ENCODE results near the gene ANO6. TPM values are rescaled to one million over a fixed set of nuclear protein-coding genes. Genes with fewer than 3 reads are reported as not detected.

ANO6 gene
- polyA plus RNA-seq, 1 donor from 2014 or later, result 9.0 TPM

DNA sequence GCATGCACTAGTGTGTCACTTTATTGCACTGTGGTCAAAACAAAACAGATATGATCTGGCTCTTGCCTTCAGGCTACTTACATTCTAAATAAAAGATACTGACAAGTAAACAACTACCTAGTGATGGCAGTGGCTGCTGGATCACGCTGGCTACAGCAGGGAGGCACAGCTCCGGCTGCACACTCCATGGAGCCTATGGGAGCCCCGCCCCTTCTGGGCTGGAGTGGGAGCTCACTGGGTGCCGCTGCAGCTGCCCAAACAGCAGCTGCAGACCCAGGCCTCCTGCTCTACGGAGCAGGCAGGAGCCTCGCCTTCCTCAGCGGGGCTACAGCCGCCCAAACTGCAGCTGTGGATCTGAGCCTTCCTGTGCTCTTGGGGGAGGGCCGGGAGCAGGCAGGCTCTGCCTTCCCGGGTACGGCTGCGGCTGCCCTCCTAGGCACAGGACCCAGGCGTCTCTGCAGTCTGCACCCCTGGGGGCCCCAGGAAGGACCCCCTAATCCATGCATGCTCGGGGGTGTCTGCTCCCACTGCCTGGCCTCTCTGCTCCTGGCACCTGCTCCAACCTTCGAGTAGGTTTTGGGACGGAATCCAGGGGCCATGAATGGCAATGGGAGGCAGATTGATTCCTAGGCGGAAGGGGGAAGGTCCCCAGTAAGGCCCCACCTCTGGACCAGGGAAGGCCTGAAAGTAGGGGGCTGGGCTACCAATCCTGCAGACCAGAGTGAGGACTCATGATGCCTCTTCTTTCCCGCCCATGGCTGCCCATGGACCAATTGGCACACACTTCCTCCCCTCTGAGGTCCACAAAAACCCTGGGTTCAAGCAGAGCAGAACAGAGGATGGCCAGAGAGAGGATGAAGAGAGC lies 253.1 kb downstream of the ANO6 start:
- Histone ChIP-seq H3K4me2 (ENCODE audit: low read length) (no peak overlapping the region), H3K9me3 (ENCODE audit: low read length) (no peaks in the 10 kb centered on the region), H3K4me3 (ENCODE audit: low read length) (no peak overlapping the region), H4K20me1 (ENCODE audit: insufficient read depth) (no peaks in the 10 kb centered on the region), H3K79me2 (replicated peaks; ENCODE audit: insufficient read depth, low read length) (no peaks in the 10 kb centered on the region), H2AFZ (ENCODE audit: low read depth, low read length) (no peak overlapping the region), H3K27ac (ENCODE audit: low read length) (no peak overlapping the region), H3F3A (ENCODE audit: insufficient read depth, low read length, poor library complexity, severe bottlenecking) (no peaks in the 10 kb centered on the region), H3K36me3 (ENCODE audit: insufficient read depth, low read length) (no peaks in the 10 kb centered on the region), H3K9ac (ENCODE audit: low read length) (no peak overlapping the region), H3K27me3 (ENCODE audit: insufficient read depth, low read depth, low read length) (no peaks in the 10 kb centered on the region), H3K9me2 (ENCODE audit: insufficient read depth, low read length) (no peaks in the 10 kb centered on the region)
- TF ChIP-seq EP300 (conservative IDR thresholded peaks at IDR 0.05; ENCODE audit: poor library complexity, severe bottlenecking), result no peak
- no peak for TF ChIP-seq EZH2 (IDR thresholded peaks at IDR 0.05; ENCODE audit: borderline replicate concordance, insufficient read depth, low read length, poor library complexity, severe bottlenecking)

DNA sequence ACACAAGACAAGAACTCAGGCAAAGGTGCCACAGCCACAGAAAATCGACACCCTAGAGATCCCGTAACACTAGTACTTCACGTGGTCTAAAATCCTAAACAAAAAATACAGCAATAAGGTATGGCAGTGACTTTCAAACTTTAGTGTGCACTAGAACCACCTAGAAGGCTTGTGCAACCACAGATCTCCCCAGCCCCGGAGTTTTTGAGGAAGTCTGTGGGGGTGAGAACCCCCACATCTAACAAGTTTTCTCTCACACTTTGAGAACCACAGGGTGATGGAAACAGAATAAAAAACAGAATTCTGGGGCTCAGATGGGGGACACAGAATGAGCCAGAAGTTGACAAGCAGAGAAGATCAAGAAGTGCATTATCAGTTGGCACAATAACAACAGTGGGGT lies 254.0 kb downstream of the ANO6 start:
- H3F3A ChIP-seq (ENCODE audit: insufficient read depth, low read length, poor library complexity, severe bottlenecking), result no peaks in the 10 kb centered on the region
- no peak overlapping the region for H3K27ac ChIP-seq (ENCODE audit: low read length)
- no peaks in the 10 kb centered on the region for H3K79me2 ChIP-seq (replicated peaks; ENCODE audit: insufficient read depth, low read length)
- no peak overlapping the region for H3K9ac ChIP-seq (ENCODE audit: low read length)
- no peaks in the 10 kb centered on the region for H3K9me3 ChIP-seq (ENCODE audit: low read length)
- no peaks in the 10 kb centered on the region for H3K27me3 ChIP-seq (ENCODE audit: insufficient read depth, low read depth, low read length)
- no peak overlapping the region for H2AFZ ChIP-seq (ENCODE audit: low read depth, low read length)
- H3K4me2 ChIP-seq (ENCODE audit: low read length), result no peak overlapping the region
- no peak overlapping the region for H3K4me3 ChIP-seq (ENCODE audit: low read length)
- no peaks in the 10 kb centered on the region for H3K36me3 ChIP-seq (ENCODE audit: insufficient read depth, low read length)
- H3K9me2 ChIP-seq (ENCODE audit: insufficient read depth, low read length), result no peaks in the 10 kb centered on the region
- no peak for TF ChIP-seq TAF1 (IDR thresholded peaks at IDR 0.05; ENCODE audit: low read depth)
- TF ChIP-seq MXI1 (conservative IDR thresholded peaks at IDR 0.05; ENCODE audit: poor library complexity, severe bottlenecking), result no peak
- TF ChIP-seq, protein P1, sequence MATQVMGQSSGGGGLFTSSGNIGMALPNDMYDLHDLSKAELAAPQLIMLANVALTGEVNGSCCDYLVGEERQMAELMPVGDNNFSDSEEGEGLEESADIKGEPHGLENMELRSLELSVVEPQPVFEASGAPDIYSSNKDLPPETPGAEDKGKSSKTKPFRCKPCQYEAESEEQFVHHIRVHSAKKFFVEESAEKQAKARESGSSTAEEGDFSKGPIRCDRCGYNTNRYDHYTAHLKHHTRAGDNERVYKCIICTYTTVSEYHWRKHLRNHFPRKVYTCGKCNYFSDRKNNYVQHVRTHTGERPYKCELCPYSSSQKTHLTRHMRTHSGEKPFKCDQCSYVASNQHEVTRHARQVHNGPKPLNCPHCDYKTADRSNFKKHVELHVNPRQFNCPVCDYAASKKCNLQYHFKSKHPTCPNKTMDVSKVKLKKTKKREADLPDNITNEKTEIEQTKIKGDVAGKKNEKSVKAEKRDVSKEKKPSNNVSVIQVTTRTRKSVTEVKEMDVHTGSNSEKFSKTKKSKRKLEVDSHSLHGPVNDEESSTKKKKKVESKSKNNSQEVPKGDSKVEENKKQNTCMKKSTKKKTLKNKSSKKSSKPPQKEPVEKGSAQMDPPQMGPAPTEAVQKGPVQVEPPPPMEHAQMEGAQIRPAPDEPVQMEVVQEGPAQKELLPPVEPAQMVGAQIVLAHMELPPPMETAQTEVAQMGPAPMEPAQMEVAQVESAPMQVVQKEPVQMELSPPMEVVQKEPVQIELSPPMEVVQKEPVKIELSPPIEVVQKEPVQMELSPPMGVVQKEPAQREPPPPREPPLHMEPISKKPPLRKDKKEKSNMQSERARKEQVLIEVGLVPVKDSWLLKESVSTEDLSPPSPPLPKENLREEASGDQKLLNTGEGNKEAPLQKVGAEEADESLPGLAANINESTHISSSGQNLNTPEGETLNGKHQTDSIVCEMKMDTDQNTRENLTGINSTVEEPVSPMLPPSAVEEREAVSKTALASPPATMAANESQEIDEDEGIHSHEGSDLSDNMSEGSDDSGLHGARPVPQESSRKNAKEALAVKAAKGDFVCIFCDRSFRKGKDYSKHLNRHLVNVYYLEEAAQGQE (IDR thresholded peaks at IDR 0.05; ENCODE audit: borderline replicate concordance), result no peak
- TF ChIP-seq SMC3 (conservative IDR thresholded peaks at IDR 0.05; ENCODE audit: poor library complexity), result no peak
- no peak for TF ChIP-seq EZH2 (IDR thresholded peaks at IDR 0.05; ENCODE audit: borderline replicate concordance, insufficient read depth, low read length, poor library complexity, severe bottlenecking)
- TF ChIP-seq RAD21 (conservative IDR thresholded peaks at IDR 0.05), result no peak
- no peak for TF ChIP-seq EP300 (conservative IDR thresholded peaks at IDR 0.05; ENCODE audit: poor library complexity, severe bottlenecking)
- TF ChIP-seq POLR2AphosphoS5 (IDR thresholded peaks at IDR 0.05), result no peak
- TF ChIP-seq CTCF (IDR thresholded peaks at IDR 0.05; ENCODE audit: poor library complexity, severe bottlenecking), result no peak
- H4K20me1 ChIP-seq (ENCODE audit: insufficient read depth), result no peaks in the 10 kb centered on the region
